ENCODE measurements around the gene LGALSL.

Gene LGALSL

DNA sequence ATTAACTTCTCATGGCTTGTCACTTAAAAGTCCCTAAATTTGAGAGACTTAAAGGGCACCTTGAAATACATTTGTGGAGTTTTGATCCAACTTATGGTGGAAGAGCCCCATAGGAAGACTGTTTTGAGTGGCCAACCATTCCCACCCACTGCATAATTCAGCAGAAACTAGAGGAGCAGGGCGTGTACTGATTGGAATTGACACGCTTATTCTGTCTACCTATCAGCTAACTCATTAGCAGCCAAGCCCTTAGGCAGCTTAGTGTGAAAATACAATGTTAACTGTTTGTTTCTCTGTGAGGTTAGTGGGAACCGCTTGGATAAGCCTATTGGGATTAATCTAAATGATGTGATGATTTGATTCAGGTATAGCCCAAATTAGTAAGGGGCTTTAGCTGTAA is 6.4 kb downstream of the LGALSL start:
- no peak overlapping the region for H3K27ac ChIP-seq (ENCODE audit: low read length)
- peaks cover 2% of the 10 kb centered on the region; the same call in 1 of the 2 replicates for H3K36me3 ChIP-seq (ENCODE audit: control insufficient read depth, insufficient read depth, low read length)
- no peak for DNase-seq (ENCODE audit: low read depth, low spot score)

DNA sequence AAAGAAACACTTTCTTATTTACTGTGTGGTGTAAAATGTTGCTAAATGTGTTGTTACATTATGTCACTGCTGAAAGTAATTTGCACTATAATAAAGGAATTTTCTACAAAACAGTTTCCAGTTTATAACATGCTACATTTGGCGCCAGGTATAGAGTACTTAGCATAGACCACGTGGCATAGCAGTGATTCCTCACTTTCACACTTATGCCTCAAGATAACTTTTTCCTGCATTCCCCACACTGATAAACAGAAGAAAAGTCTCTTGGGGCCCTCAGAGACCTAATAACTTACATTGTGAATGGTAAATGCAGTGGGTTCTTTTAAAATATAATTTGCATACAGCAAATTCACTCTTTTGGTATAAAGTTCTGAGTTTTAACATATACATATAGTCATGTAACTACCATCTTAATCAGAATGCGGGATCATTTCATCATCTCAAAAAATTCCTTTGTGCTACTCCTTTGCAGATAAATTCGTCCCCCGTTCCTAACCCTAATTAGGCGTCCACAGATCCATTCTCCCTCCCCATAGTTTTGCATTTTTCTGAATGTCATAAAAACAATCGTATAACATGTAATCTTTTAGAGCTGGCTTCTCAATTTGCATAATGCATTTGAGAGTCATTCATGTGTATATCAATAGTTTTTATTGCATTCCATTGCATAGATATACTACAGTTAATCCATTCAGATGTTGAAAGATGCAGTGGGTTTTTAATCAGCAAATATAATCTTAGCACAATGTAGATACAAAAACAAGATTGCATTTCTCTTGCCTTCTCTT is 7.5 kb downstream of the LGALSL start:
- Histone ChIP-seq H3K9me3 (ENCODE audit: control insufficient read depth, insufficient read depth, low read length) (no peaks in the 10 kb centered on the region), H3K27me3 (ENCODE audit: control insufficient read depth, insufficient read depth, low read length) (no peaks in the 10 kb centered on the region), H3K4me1 (ENCODE audit: control insufficient read depth, insufficient read depth, low read length) (no peaks in the 10 kb centered on the region), H3K36me3 (ENCODE audit: control insufficient read depth, insufficient read depth, low read length) (no peaks in the 10 kb centered on the region; the same call in 1 of the 2 replicates), H3K27ac (ENCODE audit: low read length) (no peak overlapping the region), H3K4me3 (ENCODE audit: low read length) (no peak overlapping the region)
- DNase-seq (ENCODE audit: low read depth, low spot score), result no peak
- WGBS (ENCODE audit: insufficient coverage, insufficient read length), result no CpG with 5 or more reads among the region's 7 CpGs

More for the DNA sequence above, 6.4 kb downstream of the LGALSL start:
- whole genome bisulfite sequencing (ENCODE audit: insufficient coverage, insufficient read length), result no CpG with 5 or more reads among the region's 3 CpGs
- no peak overlapping the region for H3K4me3 ChIP-seq (ENCODE audit: low read length)
- H3K4me1 ChIP-seq (ENCODE audit: control insufficient read depth, insufficient read depth, low read length), result no peaks in the 10 kb centered on the region
- no peaks in the 10 kb centered on the region for H3K9me3 ChIP-seq (ENCODE audit: control insufficient read depth, insufficient read depth, low read length)
- no peaks in the 10 kb centered on the region for H3K27me3 ChIP-seq (ENCODE audit: control insufficient read depth, insufficient read depth, low read length)

DNA sequence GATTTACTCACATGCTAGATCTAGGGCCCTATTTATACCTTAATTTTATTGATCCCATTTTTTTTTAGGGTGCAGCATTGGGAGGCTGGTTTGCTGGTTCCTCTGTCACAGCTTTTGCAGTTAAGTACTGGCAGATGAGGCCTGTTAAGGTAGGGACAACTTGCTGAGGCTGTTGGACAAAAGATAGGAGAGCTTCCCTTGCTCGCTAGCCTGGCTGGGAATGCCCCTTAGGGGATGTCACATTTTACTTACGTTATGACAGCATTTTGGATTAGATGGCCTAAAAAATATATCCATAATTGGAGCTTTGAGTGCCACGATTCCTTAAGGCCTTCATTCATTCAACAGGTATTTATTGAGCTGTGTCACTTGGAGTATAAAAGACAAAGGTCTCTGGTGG is 8.2 kb downstream of the LGALSL start:
- Histone ChIP-seq H3K36me3 (ENCODE audit: control insufficient read depth, insufficient read depth, low read length) (no peaks in the 10 kb centered on the region), H3K4me3 (ENCODE audit: low read length) (no peak overlapping the region), H3K27me3 (ENCODE audit: control insufficient read depth, insufficient read depth, low read length) (no peaks in the 10 kb centered on the region), H3K27ac (ENCODE audit: low read length) (no peak overlapping the region), H3K9me3 (ENCODE audit: control insufficient read depth, insufficient read depth, low read length) (no peaks in the 10 kb centered on the region; the same call in 1 of the 2 replicates), H3K4me1 (ENCODE audit: control insufficient read depth, insufficient read depth, low read length) (no peaks in the 10 kb centered on the region)
- no peak for DNase-seq (ENCODE audit: low read depth, low spot score)
- no CpG with 5 or more reads among the region's 3 CpGs for WGBS (ENCODE audit: insufficient coverage, insufficient read length)

DNA sequence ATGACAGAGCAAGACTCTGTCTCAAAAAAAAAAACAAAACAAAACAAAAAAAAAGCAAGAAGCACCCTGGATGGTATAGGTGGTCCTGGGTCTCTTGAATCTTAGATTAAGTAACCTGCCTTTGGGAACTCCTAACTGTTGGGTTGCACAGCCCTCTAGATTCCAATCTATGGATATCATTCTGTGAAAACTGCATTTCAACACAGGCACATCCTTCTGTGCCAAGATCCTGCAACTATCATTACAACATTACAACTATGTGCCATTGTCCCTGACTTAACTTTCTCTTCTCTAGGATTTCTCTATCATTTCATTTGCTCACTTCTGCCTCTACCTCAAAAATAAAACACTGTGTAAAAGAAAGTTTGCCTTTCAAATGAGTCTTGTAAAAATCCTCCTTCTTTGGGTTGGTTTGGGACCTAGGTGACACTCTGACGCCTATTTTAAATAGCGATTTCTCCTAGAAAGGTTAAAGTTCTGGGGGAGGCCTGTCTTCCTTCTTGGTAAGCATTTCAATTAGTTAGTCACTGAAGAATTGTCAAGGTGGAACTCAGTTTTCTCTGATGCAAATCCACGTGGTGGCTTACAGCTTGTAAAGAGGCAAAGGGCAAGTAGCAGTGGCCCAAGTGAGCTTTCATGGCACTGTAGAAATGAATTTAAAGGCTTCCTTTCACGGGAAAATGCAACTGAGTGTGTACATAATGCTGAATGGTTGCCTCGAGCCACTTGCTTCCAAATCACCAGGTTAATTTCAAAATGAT is 9.2 kb downstream of the LGALSL start:
- Histone ChIP-seq H3K27me3 (ENCODE audit: control insufficient read depth, insufficient read depth, low read length) (no peaks in the 10 kb centered on the region), H3K27ac (ENCODE audit: low read length) (no peak overlapping the region), H3K9me3 (ENCODE audit: control insufficient read depth, insufficient read depth, low read length) (no peaks in the 10 kb centered on the region; the same call in 1 of the 2 replicates), H3K36me3 (ENCODE audit: control insufficient read depth, insufficient read depth, low read length) (no peaks in the 10 kb centered on the region), H3K4me3 (ENCODE audit: low read length) (no peak overlapping the region), H3K4me1 (ENCODE audit: control insufficient read depth, insufficient read depth, low read length) (no peaks in the 10 kb centered on the region)
- no CpG with 5 or more reads among the region's 5 CpGs for WGBS (ENCODE audit: insufficient coverage, insufficient read length)
- DNase-seq (ENCODE audit: low read depth, low spot score), result no peak

DNA sequence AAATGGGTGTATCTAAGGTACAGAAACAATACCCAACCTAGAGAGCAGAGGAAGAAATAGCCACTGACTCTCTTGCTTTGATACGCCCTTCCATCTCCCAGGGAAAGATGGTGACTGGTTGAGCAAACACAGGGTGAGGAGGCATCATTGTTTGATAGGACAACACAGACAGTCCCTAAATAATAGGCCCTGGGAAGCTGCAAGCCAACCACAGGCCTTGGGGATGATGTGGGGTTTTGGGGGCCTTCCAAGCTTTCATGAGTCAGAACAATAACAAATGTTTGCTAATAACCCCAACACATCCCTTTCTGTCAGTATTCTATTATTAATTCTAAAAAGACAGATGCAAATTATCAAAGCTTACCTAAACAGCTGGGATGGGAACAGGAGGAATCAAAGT is 9.8 kb downstream of the LGALSL start:
- WGBS (ENCODE audit: insufficient coverage, insufficient read length), result no CpG with 5 or more reads among the region's 1 CpG
- H3K27ac ChIP-seq (ENCODE audit: low read length), result no peak overlapping the region
- DNase-seq (ENCODE audit: low read depth, low spot score), result no peak
- H3K4me1 ChIP-seq (ENCODE audit: control insufficient read depth, insufficient read depth, low read length), result no peaks in the 10 kb centered on the region
- no peaks in the 10 kb centered on the region for H3K36me3 ChIP-seq (ENCODE audit: control insufficient read depth, insufficient read depth, low read length)
- no peaks in the 10 kb centered on the region; the same call in 1 of the 2 replicates for H3K9me3 ChIP-seq (ENCODE audit: control insufficient read depth, insufficient read depth, low read length)
- H3K4me3 ChIP-seq (ENCODE audit: low read length), result no peak overlapping the region
- no peaks in the 10 kb centered on the region for H3K27me3 ChIP-seq (ENCODE audit: control insufficient read depth, insufficient read depth, low read length)

DNA sequence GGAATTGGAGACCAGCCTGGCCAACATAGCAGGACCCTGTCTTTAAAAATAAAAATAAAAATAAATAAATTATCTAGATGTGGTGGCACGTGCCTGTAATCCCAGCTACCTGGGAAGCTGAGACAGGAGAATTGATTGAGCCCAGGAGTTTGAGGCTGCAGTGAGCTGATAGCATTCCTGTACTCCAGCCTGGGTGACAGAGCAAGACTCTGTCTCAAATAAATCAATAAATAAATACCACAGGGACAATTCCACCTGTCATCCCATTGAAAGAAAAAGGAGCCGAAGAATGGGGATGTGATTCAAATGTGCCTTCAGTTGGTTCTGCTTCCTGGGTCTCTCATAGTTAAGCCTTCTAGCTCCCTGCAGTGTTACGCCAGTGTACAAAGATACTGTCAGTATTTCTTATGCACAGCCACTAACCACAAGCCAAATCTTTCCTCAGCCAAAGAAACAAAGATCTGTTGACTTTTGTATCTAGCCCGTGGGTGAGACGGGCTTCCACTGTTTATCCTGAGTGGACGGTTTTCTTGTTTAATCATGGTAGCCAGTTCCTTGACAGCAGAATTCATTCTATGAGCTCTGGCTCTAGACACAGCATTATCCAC is 12.6 kb downstream of the LGALSL start:
- no peaks in the 10 kb centered on the region; the same call in 1 of the 2 replicates for H3K9me3 ChIP-seq (ENCODE audit: control insufficient read depth, insufficient read depth, low read length)
- H3K4me3 ChIP-seq (ENCODE audit: low read length), result no peak overlapping the region
- H3K4me1 ChIP-seq (ENCODE audit: control insufficient read depth, insufficient read depth, low read length), result no peaks in the 10 kb centered on the region
- no peak for DNase-seq (ENCODE audit: low read depth, low spot score)
- WGBS (ENCODE audit: insufficient coverage, insufficient read length), result no CpG with 5 or more reads among the region's 6 CpGs
- no peaks in the 10 kb centered on the region for H3K27me3 ChIP-seq (ENCODE audit: control insufficient read depth, insufficient read depth, low read length)
- no peak overlapping the region for H3K27ac ChIP-seq (ENCODE audit: low read length)
- H3K36me3 ChIP-seq (ENCODE audit: control insufficient read depth, insufficient read depth, low read length), result no peaks in the 10 kb centered on the region

DNA sequence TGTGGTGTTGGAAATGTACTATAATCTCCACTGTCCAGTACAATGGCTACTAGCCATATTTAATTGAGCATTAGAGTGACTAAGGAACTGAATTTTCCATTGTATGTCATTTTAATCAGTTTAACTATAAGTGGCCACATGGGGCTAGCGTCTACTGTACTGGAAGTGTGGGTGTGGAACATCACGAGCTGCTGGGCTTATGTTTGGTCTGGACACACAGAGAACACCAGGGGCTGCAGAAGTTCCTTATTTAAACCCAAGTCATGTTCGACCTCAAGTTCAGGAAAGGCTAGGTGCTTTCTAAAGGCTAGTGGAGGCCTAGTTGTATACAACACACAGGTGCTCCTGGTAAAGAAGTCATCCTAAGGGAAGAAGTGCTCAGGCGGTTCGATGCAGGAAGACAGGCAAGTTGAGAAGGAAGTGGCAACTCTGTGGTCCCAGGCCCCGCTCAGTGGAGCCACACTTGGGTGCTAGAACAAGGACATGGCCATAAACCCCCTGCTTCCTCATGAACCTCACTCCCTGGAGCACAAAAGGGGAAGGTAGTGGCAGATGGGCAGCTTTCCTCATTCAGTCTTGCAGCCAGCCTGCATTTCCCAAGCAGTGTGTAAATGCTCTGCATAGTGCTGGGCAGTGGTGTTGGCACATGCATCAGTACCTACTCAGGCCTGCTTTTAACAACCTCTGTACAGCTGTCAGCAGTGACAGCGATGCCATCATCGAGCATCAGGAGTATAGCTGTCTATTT is 13.3 kb downstream of the LGALSL start:
- Histone ChIP-seq H3K27me3 (ENCODE audit: control insufficient read depth, insufficient read depth, low read length) (no peaks in the 10 kb centered on the region), H3K4me1 (ENCODE audit: control insufficient read depth, insufficient read depth, low read length) (no peaks in the 10 kb centered on the region), H3K27ac (ENCODE audit: low read length) (no peak overlapping the region), H3K36me3 (ENCODE audit: control insufficient read depth, insufficient read depth, low read length) (no peaks in the 10 kb centered on the region), H3K9me3 (ENCODE audit: control insufficient read depth, insufficient read depth, low read length) (no peaks in the 10 kb centered on the region; the same call in 1 of the 2 replicates), H3K4me3 (ENCODE audit: low read length) (no peak overlapping the region)
- DNase-seq (ENCODE audit: low read depth, low spot score), result no peak
- no CpG with 5 or more reads among the region's 8 CpGs for WGBS (ENCODE audit: insufficient coverage, insufficient read length)

DNA sequence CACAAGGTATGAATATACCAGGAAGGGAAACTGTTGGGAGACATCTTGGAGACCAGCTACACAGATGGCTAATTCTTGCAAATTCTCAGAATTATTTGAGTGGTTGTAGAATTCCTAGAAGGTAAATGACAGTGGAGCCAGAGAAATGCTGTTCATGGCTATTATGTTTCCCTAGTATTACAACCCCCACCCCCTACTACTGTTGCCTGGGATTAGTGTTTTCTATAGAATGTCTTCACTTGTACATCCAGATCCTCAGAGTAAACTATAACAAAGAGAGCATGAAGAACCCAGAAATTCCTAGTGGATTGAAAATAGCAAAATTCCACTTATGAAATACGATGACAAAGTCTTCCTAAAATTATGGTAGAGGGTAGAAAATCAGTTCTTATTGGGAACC is 15.3 kb downstream of the LGALSL start:
- H3K4me3 ChIP-seq (ENCODE audit: low read length), result no peak overlapping the region
- WGBS (ENCODE audit: insufficient coverage, insufficient read length), result no CpG with 5 or more reads among the region's 1 CpG
- H3K27me3 ChIP-seq (ENCODE audit: control insufficient read depth, insufficient read depth, low read length), result no peaks in the 10 kb centered on the region
- H3K27ac ChIP-seq (ENCODE audit: low read length), result no peak overlapping the region
- H3K36me3 ChIP-seq (ENCODE audit: control insufficient read depth, insufficient read depth, low read length), result no peaks in the 10 kb centered on the region
- DNase-seq (ENCODE audit: low read depth, low spot score), result no peak
- H3K4me1 ChIP-seq (ENCODE audit: control insufficient read depth, insufficient read depth, low read length), result no peaks in the 10 kb centered on the region
- no peaks in the 10 kb centered on the region; the same call in 1 of the 2 replicates for H3K9me3 ChIP-seq (ENCODE audit: control insufficient read depth, insufficient read depth, low read length)

DNA sequence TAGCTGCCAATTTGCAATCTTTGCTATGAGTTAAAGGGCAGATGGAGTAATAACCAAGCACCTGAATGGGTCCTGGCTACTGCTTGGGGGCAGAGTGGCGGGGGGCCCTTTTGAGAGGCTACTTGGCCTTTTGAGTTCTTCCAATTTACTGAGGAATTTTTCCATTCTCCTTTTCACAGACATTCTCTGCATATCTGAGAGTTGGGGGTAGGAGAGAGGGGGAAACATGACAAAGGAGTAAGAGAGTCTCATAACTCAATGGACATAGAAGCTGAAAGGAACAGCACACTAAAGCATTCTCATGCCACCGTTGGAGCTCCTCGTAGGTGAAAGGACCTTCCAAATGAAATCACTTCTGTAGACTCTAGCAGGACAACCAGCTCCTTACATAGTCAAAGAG is 16.1 kb downstream of the LGALSL start:
- WGBS (ENCODE audit: insufficient coverage, insufficient read length), result no CpG with 5 or more reads among the region's 3 CpGs
- Histone ChIP-seq H3K27me3 (ENCODE audit: control insufficient read depth, insufficient read depth, low read length) (no peaks in the 10 kb centered on the region), H3K4me3 (ENCODE audit: low read length) (no peak overlapping the region), H3K4me1 (ENCODE audit: control insufficient read depth, insufficient read depth, low read length) (0 out of 2 replicates have a peak, but pooled peaks cover 2% of the 10 kb centered on the region), H3K27ac (ENCODE audit: low read length) (no peak overlapping the region), H3K9me3 (ENCODE audit: control insufficient read depth, insufficient read depth, low read length) (no peaks in the 10 kb centered on the region; the same call in 1 of the 2 replicates), H3K36me3 (ENCODE audit: control insufficient read depth, insufficient read depth, low read length) (no peaks in the 10 kb centered on the region)
- DNase-seq (ENCODE audit: low read depth, low spot score), result no peak
